PFSK-1 (cell line): Measurements from ENCODE around the gene CREM.

Experiments used
- FOXP2 ChIP-seq: optimal IDR thresholded peaks from 2 replicates; pipeline ENCODE3; 2011; ENCODE audit warnings: borderline replicate concordance, control low read depth, inconsistent platforms; ENCODE audit not compliant: insufficient read depth; ENCODE audit errors: extremely low read length, extremely low read depth
- POLR2AphosphoS5 ChIP-seq: IDR thresholded peaks from 2 replicates; pipeline ENCODE4 v1.6.1; 2012; ENCODE audit warnings: low read depth, mild to moderate bottlenecking, control low read depth, low read length, moderate library complexity
- SIN3A ChIP-seq: IDR thresholded peaks from 2 replicates; pipeline ENCODE4 v1.6.1; 2012; ENCODE audit warnings: mild to moderate bottlenecking, low read length, moderate library complexity, borderline replicate concordance; ENCODE audit not compliant: insufficient read depth
- TAF1 ChIP-seq: IDR thresholded peaks from 2 replicates; pipeline ENCODE4 v1.6.1; 2012; ENCODE audit warnings: low read length, control low read depth, borderline replicate concordance; ENCODE audit not compliant: insufficient read depth
- TF ChIP-seq, protein P1 (sequence below), 2 experiments: IDR thresholded peaks; 2 replicates each; pipeline versions ENCODE4 v1.6.1 to v1.8.0; 2011 to 2012; ENCODE audit warnings: low read depth in 2 of 2, low read length in 2 of 2, control low read depth in 1 of 2, inconsistent platforms in 1 of 2, mild to moderate bottlenecking in 1 of 2, moderate library complexity in 1 of 2; ENCODE audit not compliant: insufficient read depth in 1 of 2

DNA sequence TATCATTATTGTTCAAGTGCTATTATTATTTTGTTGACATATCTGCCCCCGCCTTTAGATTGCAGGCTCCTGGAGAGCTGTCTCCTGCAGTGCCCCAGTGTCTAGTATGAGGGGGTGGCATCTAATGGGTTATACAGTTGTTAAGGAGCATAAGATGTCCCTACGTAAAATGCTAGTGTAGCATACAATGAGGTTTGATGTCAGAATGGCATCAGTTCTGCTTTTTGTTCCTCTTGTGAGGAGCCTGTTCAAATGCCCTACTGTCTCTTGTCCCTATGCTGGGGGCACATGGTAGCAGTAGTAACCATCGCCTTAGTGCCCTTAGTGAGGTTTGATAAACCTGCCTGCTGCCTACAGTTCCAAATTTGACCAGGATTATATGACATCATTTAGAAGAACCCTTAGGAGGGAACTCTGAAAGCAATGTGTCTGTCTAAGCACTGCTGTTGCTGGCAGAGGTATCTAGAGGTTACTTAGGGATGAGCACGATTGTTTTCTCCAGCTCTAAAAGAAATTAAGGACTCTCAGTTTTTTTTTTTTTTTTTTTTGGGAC, 9.7 kb downstream of the CREM start:
- TF ChIP-seq TAF1 = no peak
- TF ChIP-seq POLR2AphosphoS5 = no peak
- no peak for TF ChIP-seq FOXP2
- no peak for TF ChIP-seq SIN3A
- TF ChIP-seq, protein P1, sequence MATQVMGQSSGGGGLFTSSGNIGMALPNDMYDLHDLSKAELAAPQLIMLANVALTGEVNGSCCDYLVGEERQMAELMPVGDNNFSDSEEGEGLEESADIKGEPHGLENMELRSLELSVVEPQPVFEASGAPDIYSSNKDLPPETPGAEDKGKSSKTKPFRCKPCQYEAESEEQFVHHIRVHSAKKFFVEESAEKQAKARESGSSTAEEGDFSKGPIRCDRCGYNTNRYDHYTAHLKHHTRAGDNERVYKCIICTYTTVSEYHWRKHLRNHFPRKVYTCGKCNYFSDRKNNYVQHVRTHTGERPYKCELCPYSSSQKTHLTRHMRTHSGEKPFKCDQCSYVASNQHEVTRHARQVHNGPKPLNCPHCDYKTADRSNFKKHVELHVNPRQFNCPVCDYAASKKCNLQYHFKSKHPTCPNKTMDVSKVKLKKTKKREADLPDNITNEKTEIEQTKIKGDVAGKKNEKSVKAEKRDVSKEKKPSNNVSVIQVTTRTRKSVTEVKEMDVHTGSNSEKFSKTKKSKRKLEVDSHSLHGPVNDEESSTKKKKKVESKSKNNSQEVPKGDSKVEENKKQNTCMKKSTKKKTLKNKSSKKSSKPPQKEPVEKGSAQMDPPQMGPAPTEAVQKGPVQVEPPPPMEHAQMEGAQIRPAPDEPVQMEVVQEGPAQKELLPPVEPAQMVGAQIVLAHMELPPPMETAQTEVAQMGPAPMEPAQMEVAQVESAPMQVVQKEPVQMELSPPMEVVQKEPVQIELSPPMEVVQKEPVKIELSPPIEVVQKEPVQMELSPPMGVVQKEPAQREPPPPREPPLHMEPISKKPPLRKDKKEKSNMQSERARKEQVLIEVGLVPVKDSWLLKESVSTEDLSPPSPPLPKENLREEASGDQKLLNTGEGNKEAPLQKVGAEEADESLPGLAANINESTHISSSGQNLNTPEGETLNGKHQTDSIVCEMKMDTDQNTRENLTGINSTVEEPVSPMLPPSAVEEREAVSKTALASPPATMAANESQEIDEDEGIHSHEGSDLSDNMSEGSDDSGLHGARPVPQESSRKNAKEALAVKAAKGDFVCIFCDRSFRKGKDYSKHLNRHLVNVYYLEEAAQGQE (IDR thresholded peaks at IDR 0.05; ENCODE audit: insufficient read depth in 1 of 2, low read depth in 2 of 2, low read length in 2 of 2) = no peak
